Renal cortex interstitium (tissue), 11 donors: ENCODE data around the gene CHEK1. TPM values are rescaled to one million over a fixed set of nuclear protein-coding genes. Genes with fewer than 3 reads are reported as not detected.

ENCODE experiments used
- DNase-seq, 11 donors: peaks; one replicate each; pipeline ENCODE4 v3.0.0-alpha.2; 2013; ENCODE audit warnings: low read depth in 9 of 11, low spot score in 4 of 11; ENCODE audit errors: extremely low read depth in 1 of 11
- polyA plus RNA-seq, 3 donors: library from polyadenylated mRNA; unstranded; fragments of 120-200 nt; gene quantifications; one replicate each; pipeline ENCODE4 v1.2.1, GENCODE V29; 2013; ENCODE audit not compliant: insufficient read length in 3 of 3

Gene CHEK1
- polyA plus RNA-seq, 3 donors = 24.3 to 35.5 (median 28.8) TPM

DNA sequence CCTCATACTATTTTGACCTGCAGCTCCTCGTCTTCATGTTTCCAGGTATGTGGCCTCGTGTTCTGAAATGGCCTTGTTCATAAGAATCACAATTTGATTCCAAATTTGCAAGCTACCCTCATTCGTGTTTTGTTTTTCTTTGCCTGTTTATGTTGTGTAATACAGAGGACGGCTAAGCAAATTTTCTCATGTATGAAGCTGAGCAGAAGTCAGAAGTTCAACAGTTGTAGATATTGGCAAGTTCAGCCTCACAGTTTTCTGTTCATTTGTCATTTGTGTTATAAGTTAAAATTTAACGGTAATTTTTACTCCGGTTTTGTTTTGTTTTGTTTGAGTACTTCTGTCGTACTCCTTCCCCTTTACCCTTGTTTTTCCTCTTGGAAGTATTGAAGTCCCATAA, 15.4 kb upstream of the CHEK1 start:
- DNase-seq = no peak

DNA sequence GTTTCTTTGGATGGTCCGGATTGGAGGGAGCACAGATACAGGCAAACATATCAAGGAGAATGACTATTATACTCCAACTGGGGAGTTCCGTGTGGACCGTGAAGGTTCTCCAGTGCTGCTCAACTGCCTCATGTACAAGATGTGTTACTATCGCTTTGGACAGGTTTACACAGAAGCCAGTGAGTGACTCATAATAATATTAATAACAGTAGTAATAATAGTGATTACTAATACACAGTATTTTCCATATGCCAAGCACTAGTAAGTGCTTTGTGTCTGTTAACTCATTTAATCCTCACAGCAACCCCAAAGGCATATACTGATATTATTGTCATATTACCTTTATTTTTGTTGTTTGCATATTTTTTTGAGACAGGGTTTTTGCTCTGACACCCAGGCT, 6.6 kb upstream of the CHEK1 start:
- DNase-seq = no peak

DNA sequence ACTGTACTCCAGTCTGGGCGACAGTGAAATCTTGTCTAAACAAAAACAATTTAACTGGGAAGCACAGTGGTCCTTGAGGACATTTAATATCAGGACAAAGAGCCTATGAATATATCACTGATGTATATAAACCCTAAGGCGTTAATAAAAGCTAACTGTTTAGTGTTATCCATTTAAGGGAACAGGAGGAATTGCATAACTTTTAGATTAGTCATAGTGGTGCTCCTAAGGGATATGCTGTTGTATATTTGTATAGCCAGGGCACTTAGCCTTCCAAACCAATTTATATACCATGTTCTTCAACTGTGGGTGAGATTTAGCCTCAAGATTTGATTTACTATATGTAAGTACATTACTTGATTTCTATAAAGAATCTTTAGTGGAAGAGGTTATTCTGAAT, 3.0 kb upstream of the CHEK1 start:
- no peak for DNase-seq

DNA sequence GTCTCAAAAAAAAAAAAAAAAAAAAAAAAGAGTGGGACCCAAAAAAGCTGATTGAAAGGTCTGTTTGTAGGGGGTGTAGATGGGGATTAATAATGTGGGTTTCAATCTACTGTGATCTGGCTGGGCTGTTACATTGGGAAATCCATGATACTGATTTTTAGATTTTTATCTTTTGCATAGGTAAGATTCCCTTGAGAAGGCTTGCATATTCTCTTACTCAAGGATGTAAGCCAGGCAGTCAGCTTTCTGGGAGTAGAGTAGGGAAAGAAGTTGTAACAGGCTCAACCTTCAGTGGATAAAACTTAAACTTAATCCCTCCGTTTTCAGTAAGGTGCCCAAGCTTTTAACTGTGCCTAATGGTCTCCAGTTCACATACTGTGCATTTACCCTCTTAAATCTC, 1.9 kb upstream of the CHEK1 start:
- DNase-seq = no peak

DNA sequence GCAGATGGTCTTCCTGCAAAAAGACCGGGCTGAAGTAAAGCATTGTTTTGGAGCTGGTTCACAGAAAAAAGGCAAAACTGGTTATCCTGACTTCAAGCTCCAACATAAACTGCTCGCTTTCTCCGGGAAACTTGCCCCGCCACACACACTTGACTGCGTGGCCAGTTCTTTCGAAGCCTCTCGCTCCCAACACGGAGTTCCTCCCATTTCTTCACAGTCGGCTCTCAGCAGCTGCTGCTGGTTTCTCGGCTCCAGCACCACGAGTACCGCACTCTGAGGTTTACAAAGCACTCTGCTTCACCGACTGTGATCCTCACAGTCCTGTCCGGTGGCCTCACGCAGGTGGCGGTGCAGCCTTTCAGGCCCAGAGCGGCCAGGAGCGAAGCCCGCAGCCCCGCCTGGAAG, 264 bp downstream of the CHEK1 start:
- DNase-seq = peak in 1 of 11 donors; percentile 69

GRCh38 chr11:125625630-125626287, 796 bp downstream of the CHEK1 start:
- peak; percentile 79 to 92 (median 89) for DNase-seq

DNA sequence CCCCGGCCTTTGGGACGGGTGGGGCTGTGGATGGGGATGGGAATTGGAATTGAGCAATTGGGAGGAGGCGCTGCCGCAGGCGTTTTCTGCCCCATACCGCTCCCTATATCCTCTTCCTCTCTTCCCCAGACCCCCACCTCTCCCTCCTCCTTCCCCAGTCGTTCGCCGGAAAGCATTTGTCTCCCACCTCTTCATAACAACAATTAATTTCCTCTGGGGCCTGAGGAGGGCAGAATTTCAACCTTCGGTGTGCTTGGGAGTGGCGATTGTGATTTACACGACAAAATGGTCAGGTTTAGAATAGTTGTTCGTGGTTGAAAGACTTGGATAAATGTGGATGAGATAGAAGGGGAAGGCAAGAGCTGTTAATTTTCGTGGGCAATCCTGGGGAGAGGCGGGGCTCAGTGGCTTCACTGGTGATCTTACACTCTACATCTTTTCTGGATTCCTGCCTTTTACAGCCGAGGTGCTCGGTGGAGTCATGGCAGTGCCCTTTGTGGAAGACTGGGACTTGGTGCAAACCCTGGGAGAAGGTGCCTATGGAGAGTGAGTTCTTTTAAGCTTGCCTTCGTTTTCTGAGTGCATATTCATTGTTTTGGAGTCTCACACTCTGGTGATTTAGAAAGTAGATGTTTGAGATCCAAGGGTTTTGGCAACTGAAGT, 1.5 kb downstream of the CHEK1 start:
- peak; percentile 12 to 69 (median 37) for DNase-seq

DNA sequence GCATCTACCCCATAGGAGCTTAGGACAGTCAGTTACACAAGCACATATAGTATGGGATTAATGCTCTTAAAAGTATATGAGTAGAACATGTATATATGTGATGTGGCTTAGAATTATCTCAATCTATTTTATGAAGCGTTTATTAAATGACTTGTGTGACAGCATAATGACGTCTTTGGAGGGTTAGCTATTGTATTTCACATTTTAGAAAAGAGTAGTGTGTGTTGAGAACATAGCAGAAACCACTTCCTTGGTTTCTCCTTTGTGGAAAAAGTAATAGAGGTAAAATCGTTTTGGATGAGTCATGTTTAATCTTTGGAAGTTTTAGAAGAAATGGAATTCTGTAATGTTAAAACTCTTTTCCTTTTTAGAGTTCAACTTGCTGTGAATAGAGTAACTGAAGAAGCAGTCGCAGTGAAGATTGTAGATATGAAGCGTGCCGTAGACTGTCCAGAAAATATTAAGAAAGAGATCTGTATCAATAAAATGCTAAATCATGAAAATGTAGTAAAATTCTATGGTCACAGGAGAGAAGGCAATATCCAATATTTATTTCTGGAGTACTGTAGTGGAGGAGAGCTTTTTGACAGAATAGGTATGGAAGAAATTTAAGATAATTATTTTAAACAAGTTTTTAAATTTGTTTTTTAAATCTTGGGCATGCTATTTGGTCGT, 2.4 kb downstream of the CHEK1 start:
- no peak for DNase-seq

- no peak for DNase-seq
Observed at GRCh38 chr11:125637840-125638239, 12.9 kb downstream of the CHEK1 start.

DNA sequence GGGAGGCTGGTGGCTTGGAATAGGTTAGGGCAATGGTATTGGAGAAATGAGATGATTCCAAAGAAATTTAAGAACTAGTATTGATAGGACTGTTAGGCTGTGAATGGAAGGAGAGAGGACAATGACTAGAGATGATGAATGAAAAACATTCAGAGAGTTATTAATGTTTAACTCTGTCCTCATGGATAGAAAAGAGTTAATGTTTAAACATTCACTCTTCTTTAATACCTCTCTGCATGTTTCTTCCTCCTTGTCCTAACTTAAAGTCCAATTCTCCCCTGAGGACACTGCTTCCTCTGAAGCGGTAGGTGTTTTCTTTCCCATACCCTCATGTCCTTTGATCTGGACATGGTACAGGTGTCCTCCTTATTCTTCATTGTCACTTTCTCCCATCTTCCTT, 13.4 kb downstream of the CHEK1 start:
- no peak for DNase-seq

GRCh38 chr11:125645871-125646270, 20.9 kb downstream of the CHEK1 start:
- DNase-seq = no peak

DNA sequence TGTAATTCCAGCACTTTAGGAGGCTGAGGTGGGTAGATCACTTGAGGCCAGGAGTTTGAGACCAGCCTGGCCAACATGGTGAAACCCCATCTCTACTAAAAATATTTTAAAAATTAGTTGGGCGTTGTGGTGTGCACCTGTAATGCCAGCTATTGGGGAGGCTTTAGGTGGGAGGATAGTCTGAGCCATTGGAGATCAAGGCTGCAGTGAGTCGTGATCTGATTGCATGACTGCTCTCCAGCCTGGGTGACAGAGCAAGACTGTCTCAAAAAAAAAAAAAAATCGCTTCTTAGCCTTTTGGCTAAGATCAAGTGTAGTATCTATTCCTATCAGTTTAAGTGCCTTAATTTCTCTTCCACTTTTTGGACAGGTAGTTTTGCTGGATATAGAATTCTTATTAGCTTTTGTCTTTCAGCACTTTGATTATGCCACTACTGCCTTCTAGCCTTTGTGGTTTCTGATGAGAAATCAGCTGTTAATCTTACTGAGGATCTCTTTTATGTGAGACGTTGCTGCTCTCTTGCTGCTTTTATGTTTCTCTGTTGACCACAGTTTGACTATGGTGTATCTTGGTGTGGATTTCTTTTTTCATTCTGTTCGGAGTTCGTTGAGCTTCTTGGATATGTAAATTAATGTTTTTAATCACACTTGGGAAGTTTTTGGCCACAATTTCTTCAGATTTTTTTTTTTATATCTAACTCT, 24.7 kb downstream of the CHEK1 start:
- DNase-seq = no peak

- no peak for DNase-seq
Observed at GRCh38 chr11:125662689-125663088, 37.7 kb downstream of the CHEK1 start.

- no peak for DNase-seq
Observed at GRCh38 chr11:125663910-125664309, 38.9 kb downstream of the CHEK1 start.

GRCh38 chr11:125667151-125667550, 42.2 kb downstream of the CHEK1 start:
- no peak for DNase-seq

- no peak for DNase-seq
Observed at GRCh38 chr11:125670172-125670571, 45.2 kb downstream of the CHEK1 start.

GRCh38 chr11:125671561-125671960, 46.6 kb downstream of the CHEK1 start:
- no peak for DNase-seq

DNA sequence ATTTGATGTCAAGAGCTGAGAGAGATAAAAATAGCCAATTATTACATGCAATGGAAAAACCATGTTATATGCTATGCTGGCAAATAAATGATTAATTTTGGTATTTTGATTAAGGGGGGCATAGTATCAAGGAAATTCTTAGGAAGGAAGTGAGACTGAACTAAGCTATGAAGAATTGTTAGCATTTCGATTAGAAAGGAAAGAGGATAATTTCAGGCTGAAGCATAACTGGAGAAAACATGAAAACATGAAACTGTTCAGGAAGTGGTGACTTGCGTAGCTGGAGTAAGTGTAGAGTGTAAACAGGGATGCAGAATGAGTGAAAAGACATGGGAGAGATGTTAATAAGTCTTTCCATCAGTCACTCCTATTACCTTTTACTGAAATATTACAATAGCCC, 49.2 kb downstream of the CHEK1 start:
- DNase-seq = no peak

- no peak for DNase-seq
Observed at GRCh38 chr11:125675196-125675595, 50.2 kb downstream of the CHEK1 start.

DNA sequence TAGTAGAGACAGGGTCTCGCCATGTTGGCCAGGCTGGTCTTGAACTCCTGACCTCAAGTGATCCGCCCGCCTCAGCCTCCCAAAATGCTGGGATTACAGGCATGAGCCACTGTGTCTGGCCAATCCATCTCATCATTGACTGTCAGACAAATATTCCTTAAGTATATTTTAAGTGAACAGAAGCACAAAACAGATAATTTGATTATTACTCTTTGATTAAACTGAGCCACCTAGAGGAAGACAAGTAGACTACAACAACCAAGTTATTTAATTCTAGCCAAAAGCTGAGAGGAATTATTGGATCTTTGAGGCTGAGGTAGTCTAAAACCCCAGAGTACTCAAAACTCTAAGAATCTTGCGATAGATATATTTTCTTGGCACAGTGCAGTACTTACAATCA, 54.4 kb downstream of the CHEK1 start:
- no peak for DNase-seq
